NOMO-1 treated with DMSO at 0.1 percent for 48 hours (cell line): Measurements from ENCODE around the gene GDPD4.

Experiments
- DNase-seq: peaks from one replicate; lab custom pipeline; 2025; ENCODE audit not compliant: unreplicated experiment; lab: John Stamatoyannopoulos, UW

Gene GDPD4

DNA sequence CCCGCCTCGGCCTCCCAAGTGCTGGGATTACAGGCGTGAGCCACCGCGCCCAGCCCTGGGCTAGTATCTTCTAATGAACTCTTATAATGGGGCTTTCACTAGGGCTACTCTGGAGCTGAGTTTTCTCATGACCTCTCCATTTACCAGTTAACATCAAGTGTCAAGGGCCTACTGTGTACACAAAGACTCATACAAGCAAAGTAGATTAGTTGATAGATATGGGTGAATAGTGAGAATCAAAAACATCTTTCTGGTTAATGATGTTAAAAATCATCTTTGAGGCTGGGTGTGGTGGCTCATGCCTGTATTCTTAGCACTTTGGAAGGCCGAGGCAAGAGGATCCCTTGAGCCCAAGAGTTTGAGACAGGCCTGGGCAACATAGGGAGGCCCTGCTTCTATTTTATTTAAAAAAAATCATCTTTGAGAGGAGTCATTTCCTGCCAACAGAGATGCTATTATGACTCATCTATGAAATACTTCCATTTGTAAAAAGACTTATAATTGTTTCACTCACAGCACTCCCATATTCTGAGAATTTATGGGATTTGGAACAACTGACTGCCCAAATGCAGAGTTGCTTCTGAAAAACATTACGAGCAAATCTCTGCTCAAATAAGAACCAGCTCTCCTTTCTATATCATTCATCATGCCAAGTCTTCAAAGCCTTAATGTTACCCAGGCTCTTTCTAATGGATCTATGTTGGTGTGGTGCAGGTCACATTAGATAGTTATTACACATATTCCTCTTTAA is 57.0 kb downstream of the GDPD4 start:
- DNase-seq: no peak

DNA sequence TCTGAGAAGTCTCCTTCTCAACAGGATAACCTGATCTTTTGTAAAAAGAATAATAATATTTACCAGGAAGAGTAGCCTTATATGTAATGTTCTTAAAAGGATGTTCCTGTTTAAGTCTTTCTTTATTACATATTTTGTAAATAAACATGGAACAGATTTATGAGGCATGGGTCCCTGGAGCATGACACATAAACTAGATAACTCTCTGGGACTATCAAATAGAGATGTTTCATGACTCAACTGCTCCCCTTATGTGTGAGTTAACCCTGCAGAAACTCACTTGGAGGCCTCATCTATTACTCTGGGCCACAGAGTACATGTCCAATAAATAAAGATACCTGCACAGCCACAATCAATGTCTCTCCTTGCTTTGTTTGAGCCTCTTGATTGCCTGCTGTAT is 64.6 kb downstream of the GDPD4 start:
- DNase-seq: no peak

DNA sequence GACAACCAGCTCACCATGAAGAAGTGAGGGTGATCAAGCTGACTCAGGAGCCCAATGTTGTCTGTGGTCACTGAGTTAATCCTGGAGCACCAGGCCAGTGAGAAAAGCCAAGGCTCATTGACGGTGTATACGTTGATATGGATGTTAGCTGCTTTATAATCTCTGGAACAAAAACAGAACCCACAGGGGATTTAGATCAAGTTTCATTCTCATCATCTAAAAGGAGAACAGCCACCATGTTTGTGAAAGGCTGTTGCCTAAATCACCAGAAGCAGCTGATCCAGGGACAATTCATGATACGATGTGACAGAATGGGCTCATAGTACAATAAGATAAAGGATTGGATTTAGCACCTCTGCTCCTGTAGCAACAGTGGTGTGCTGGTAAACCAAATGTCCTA is 68.5 kb downstream of the GDPD4 start:
- no peak for DNase-seq

DNA sequence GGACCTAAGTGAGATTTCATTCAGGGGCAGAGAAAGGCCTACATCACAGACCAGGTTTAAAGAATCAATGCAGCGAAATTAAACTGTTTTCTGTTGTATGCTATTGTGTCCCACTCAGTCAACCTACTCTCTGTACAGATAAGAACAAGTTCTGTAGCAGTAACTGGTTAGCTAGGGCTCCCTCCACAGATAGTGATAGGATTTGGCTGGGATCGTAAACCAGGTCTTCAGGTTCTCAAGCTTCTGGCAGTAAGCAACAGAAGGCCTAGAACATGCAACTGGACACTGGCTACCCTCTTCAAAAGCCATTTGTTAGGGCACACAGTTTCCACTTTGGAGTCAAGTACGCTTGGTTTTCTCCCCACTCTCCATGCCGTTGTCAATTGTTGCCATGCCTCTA is 69.2 kb downstream of the GDPD4 start:
- DNase-seq: no peak

DNA sequence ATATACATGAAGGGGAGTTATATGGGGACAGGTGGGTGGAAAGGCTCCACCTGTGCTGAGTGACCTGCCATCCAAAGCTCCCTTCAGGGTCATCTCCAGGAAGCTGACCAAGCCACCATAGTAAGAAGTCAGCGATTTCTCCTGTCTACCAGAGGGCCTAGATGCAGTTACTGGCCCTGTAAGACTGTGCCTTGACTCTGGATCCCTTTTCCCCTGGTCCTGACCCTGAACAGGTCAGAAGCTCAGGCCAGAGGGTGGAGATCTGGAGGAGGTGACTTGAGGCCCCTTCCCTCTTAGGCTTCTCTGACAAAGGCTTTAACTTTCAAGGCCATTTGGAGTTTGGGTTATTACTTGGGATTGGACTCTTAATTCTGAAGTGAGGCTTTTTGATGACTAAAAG is 69.7 kb downstream of the GDPD4 start:
- no peak for DNase-seq

DNA sequence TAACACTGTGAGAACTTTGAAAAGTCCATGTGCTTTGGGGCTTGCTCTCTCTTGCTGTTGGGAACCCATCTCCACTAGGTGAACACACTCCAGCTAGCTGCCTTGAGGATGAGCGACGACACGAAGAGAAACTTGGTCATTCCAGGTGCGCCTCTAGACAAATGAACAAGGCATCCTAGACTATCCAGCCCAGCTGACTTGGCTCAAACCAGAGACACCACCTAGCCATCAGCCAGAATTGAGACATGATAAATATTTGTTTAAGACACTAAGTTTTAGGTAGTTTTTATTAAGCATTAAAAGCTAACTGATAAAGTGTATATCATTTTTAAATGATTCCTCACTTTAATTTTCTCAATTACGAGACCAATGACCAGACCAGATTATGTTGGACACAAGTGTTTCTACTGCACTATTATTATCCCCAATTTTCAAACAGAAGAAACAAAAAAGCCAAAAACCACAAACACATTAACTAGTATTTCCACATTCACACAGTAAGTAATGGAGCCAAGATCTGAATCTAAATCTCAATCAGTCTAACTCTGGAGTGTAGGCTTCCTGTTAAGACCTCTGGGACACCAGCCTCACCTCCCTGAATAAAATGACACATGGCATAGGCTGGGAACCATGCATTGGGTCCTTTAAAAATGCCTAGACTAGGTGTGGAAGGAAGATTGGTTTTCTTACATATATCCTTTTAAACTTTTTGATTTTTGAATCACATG is 70.4 kb downstream of the GDPD4 start:
- no peak for DNase-seq

DNA sequence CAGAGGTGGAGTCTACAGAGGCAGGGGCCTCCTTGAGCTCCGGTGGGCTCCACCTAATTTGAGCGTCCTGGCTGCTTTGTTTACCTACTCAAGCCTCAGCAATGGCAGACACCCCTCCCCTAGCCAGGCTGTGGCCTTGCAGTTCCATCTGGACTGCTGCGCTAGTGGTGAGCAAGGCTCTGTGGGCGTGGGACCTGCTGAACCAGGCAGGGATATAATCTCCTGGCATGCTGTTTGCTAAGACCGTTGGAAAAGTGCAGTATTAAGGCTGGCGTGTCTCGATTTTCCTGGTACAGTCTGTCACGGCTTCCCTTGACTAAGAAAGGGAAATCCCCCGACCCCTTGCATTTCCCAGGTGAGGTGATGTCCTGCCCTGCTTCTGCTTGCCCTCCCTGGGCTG is 77.7 kb downstream of the GDPD4 start:
- no peak for DNase-seq

DNA sequence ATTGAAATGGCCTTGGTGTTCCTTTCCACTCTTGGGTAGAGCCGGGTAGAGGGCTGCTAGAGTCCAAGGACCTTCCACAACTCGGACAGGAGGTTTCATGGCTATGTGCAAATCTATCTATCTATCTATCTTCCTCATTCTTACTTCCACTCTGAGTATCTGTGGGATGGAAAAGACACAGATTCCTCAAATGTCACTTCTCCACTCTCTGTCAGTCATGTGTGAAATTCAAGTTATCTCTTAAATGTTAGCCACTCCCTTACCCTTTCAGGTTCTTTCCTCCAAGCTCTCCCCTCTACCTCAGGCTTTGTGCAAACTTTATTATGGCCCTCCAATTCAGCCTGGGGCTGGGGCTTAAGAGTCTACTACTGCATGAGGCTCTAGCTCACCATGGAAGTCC is 84.3 kb downstream of the GDPD4 start:
- peak; percentile 16 for DNase-seq

DNA sequence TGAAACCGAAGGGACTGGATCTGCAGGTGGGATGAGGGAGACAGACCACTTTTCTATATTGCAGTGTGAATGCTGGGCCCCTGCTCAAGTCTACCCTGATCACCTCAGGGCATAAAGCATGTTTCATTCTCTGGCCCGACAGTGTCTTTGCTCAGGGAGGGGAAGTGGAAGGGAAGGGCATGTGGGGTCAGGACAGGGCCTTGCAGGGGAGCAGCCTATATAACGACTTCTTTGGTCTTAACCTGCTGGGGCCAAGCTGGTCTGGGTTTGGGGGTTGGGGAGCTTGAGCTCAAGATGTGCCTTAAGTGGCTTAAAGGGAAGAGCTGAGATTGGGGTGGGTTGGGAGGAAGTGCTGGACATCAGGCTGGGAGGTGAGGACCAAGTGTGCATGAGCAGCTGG is 86.4 kb downstream of the GDPD4 start:
- DNase-seq: no peak

DNA sequence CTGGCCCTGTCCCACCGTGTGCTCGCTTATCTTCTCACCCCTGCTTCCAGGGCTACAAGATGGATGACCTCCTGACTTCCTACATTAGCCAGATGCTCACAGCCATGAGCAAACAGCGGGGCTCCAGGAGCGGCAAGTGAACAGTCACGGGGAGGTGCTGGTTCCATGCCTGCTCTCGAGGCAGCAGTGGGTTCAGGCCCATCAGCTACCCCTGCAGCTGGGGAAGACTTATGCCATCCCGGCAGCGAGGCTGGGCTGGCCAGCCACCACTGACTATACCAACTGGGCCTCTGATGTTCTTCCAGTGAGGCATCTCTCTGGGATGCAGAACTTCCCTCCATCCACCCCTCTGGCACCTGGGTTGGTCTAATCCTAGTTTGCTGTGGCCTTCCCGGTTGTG is 86.9 kb downstream of the GDPD4 start:
- DNase-seq: no peak

DNA sequence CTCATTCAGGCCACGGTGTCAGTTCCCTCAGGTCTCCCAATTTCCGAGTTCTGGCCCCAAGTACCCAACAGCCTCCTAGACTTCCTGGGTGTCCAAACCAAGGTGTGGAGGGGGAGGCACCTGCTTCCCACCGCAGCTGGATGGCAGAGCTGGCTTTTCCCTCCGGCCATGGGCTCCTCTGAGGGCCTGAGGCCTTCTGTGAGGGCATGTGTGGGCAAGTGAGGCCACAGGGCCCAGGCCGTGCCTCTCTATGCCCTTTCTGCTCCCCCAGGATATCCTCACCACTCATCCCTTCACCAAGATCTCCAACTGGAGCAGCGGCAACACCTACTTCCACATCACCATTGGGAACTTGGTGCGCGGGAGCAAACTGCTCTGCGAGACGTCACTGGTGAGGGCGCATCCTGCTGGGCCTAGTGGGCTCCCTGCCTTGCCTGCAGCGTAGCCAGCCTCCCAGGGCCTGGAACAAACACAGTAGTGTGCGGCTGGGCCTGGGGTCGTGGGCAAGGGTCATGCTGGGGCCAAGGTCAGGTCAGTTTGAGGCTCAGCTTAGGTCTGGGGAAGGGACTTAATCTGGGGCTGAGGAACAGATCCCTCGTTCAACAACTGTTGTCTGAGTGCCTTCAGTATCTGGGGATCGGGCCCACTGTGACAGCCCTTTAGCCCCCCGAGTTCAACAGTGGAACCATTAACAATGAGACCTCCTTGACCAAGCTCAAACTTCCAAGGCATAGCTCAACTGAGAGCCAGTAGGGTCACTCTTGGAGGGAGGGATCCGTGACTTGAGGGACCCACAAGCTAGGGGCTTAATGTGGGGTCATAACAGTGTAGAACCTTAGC is 87.7 kb downstream of the GDPD4 start:
- no peak for DNase-seq

DNA sequence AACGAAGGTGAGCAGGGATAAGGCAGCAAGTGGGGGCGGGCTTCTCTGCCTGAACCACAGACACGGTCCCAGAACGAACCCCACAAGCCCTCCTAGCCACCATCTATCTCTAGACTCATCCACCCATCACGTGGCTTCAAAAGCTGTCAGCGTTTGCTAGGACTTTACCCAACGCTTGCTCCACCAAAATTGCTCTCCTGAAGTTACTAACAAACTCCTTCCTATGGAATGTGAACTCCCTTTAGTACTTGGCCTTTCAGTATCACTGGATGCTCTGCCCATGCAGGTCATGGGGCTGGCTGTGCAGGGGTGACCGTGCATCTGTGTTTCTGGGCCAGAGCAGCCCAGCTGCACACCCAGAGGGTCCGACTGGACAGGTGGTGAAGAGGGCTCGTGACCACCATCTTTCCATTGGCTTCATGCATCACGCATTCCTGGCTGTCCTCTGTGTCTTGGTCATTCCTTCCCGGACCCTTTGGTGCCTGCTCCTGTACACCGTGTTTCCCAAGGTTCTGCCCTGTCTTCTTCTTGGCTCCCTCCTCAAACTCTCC is 88.4 kb downstream of the GDPD4 start:
- DNase-seq: no peak

DNA sequence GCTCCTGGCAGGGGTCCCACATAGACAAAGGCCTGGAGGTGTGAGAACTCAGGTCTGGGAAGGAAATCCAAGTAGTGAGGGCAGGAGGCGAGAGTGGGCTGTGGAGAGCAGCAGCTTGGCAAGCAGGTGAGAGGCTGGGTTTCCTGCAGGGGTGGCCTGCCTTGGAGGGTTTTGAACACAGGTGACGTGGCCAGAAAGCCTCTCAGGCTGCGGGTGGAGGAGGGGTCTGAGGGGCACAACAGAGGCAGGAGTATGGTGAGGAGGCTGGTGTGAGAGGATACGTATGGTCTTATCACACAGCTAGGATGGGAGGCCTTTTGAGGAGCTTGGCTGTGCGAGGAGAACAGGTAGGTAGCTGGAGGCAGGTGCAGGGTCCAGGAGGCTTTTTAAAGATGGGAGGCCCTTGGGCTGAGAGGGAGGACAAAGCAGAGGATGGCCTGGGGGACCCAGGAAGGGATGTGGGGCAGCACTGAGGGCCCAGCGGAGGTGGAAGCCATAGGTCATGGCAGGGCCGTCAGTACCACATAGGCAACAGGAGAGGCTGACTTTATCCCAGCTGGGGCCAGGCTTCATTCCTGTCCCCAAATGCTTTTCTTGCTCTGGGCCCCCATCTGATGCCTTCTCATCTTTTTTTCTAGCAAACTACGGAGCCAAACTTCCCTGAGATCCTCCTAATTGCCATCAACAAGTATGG is 89.0 kb downstream of the GDPD4 start:
- no peak for DNase-seq

DNA sequence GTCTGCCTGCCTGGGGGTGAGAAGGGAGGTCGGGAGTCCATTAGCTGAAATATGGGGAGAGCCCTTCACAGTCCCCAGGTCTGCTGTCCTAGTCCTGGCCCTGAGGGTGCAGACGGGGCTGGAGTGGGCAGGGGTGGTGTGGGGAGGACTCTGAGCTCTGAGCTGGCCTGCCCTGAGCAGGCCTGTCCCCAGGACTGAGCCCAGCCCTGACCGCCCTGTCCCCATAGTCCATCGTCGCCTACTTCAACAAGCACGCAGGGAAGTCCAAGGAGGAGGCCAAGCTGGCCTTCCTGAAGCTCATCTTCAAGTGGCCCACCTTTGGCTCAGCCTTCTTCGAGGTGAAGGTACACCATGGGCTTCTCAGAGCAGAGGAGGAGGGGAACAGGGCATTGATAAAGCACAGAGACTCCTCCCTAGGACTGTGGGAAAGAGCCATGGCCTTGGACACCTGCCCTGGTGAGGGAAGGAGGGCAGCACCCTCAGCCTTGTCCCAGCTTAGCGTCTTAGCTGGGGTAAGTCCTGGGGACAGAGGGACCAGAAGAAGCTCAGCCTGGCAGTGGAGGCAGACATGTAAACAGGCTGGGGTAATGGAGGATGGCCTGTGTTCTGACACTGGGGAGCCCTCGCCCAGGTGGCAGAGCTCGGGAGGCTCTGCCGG is 89.8 kb downstream of the GDPD4 start:
- no peak for DNase-seq

DNA sequence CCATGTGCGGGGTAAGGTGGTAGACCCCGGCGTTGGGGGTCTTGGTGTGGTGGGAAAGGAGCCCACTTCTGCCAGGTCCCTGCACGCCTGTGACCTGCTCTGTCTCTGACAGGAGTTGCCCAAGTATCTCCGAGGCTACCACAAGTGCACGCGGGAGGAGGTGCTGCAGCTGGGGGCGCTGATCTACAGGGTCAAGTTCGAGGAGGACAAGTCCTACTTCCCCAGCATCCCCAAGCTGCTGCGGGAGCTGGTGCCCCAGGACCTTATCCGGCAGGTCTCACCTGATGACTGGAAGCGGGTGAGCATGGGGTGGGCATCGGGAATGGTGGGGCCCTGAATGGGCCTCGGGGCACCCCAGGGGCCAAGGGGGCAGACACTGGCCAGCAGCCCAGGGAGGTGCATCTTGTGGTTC is 90.4 kb downstream of the GDPD4 start:
- DNase-seq: no peak

DNA sequence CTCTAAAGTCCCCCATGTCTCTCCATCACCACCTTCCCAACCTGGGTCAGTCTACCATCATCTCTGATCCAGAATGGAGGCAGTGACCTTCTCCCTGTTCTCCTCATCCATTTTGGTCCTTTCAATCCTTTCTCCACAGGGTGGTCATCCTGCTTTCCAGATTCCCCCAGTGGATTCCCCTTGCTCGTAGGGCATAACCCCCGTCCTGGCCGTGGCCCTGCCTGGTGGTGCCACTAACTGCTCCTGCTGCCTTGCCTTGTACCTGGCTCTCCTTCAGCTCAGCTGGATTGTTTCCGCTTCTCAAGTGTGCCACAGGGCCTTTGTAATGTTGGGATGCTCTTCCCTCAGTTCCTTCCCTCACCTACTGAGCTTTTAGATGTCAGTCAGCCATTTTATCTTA is 91.8 kb downstream of the GDPD4 start:
- DNase-seq: no peak

DNA sequence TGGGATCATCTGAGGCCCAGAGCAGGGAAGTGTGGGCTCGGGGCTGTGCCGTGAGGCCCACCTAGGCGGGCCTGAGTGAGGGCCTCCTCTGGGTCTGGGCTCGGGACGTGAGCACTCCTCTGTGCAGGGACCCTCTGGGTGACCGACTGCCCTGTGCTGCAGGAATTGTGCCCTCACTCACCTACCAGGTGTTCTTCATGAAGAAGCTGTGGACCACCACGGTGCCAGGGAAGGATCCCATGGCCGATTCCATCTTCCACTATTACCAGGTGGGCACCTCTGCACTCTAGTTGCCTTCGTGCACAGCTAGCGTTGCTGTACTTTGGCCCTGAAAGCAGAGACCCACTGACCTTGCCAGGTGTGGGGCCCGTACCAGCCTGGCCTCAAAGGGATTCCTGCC is 93.0 kb downstream of the GDPD4 start:
- no peak for DNase-seq

DNA sequence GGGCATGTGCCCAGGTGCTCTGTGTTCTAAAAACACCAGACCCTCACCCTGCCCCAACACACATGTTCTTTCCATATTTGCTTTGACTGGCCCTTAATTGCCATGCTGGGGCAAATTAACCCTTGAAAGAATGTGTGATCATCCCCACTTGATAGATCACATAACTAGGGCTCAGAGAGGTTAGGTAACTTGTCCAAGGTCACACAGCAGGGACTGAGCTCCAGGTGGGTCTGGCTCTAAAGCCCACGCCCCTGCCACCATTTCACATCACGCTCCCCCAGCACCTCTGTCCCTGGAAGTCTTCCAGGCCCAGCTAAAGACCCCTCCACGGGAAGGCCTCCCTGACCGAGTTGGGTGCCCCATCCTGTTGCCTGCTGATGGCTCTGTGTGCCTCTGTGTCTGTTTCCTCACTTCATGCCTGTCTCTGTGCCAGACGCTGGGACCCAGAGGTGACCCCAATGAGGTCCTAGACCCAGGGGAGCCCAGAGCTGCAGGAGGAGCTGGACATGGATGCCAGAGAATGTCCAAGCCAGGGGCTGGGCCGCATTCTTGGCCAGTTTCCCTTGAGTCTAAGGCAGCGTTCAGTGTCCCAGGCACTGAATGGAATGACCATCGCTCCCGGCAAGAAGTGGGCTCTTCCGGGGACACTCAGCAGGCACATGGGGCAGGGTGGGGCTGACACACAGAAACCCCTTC is 93.7 kb downstream of the GDPD4 start:
- DNase-seq: no peak

DNA sequence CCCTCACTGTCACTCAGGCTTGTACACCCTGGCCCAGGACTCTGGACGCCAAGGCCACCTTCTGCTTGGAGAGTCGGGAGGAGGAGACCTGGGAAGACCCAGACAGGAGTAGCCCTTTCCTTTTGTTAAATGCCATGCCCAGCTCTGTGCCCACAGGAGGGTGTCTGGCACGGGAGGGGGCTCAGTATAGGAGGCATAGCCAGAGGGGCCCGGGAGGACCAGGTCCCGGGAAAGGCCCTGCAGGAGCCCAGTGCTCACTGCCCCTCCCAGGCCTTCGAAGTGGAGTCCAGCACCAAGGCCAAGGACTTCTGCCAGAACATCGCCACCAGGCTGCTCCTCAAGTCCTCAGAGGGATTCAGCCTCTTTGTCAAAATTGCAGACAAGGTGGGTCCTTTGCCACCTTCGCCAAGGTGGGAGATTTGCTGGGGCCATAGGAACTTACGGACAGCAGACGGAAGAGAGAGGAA is 94.4 kb downstream of the GDPD4 start:
- no peak for DNase-seq
